Omental fat pad (tissue), 4 donors: ENCODE measurements around the gene CD276. TPM values are rescaled to one million over a fixed set of nuclear protein-coding genes. Genes with fewer than 3 reads are reported as not detected.

Source experiments
- ATAC-seq: fragments of 150-250 bp; one replicate; pipeline ENCODE4 v1.9.1; 2016; ENCODE audit warnings: mild to moderate bottlenecking, moderate library complexity; ENCODE audit not compliant: low FRiP score
- DNase-seq: peaks from one replicate; pipeline ENCODE4 v3.0.0-alpha.2; 2019; ENCODE audit warnings: low spot score
- total RNA-seq, 4 donors: library from RNA; depleted of rRNA; stranded (reverse); fragments of >200 nt; gene quantifications; one replicate each; pipeline ENCODE4 v1.1.0, GENCODE V29; 2016
- TF ChIP-seq, protein P1 (sequence below), 3 donors: fragments of 450-650 bp; IDR thresholded peaks; one replicate each; pipeline ENCODE4 v1.5.1; 2016 to 2017; ENCODE audit warnings: antibody characterized with exemption in 3 of 3, mild to moderate bottlenecking in 3 of 3, moderate library complexity in 2 of 3

CD276 gene
- total RNA-seq, 4 donors from 2014 or later = 23.2 to 103 (median 39.3) TPM

DNA sequence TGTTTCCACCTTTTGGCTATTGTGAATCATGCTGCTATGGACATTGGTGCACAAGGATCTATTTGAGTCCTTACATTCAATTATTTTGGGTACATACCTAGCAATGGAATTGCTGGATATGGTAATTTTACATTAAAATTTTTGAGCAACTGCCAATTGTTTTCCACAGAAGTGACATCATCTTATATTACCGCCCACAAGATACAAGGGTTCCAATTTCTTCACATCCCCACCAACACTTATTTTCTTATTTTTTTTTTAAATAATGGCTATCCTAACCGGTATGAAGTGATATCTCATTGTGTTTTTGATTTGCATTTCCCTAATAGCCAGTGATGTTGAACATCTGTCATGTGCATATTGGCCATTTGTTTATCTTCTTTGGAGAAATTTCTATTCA is 28.5 kb upstream of the CD276 start:
- no peak for DNase-seq
- ATAC-seq = no peak
- TF ChIP-seq, protein P1, sequence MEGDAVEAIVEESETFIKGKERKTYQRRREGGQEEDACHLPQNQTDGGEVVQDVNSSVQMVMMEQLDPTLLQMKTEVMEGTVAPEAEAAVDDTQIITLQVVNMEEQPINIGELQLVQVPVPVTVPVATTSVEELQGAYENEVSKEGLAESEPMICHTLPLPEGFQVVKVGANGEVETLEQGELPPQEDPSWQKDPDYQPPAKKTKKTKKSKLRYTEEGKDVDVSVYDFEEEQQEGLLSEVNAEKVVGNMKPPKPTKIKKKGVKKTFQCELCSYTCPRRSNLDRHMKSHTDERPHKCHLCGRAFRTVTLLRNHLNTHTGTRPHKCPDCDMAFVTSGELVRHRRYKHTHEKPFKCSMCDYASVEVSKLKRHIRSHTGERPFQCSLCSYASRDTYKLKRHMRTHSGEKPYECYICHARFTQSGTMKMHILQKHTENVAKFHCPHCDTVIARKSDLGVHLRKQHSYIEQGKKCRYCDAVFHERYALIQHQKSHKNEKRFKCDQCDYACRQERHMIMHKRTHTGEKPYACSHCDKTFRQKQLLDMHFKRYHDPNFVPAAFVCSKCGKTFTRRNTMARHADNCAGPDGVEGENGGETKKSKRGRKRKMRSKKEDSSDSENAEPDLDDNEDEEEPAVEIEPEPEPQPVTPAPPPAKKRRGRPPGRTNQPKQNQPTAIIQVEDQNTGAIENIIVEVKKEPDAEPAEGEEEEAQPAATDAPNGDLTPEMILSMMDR (IDR thresholded peaks at IDR 0.05) = no peak

DNA sequence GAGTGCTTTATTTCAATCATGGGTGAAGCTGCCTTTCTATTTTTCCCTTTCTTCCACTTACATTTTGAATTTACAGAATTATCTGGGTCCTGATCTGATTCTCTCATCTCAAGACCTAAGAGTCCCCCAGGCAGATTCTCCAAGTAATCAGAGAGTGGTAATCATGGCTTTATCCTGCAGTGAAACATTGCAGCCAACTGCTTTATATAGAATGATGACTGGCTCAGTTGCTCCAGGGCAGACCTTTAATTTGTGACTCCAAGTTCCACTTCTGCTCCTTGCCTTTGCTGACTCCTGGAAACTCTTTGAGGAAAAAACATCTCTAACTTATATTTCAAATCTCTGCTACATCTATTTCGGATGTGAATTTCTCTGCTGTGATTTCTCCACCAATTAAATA is 25.5 kb upstream of the CD276 start:
- TF ChIP-seq, protein P1 (IDR thresholded peaks at IDR 0.05) = no peak
- no peak for ATAC-seq
- no peak for DNase-seq

DNA sequence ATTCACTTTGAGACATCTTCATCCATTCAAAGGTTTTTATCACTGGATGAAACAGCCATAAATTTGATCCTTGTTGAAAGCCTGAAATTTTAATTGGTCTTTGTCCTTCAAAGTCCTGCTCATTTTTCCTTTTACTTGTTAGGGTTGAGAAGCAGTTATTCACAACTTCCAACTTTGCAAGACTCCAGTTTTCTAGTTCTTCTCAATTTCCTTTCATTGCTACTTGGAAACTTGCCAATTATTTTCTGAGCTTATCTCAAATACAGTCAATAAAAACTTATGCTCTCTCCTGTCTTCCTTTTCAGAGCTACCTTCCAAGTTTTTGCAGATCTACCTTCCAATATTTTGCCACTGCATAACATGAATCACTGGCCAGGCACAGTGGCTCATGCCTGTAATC is 23.7 kb upstream of the CD276 start:
- DNase-seq (no peak), ATAC-seq (no peak)
- TF ChIP-seq, protein P1 (IDR thresholded peaks at IDR 0.05) = no peak

DNA sequence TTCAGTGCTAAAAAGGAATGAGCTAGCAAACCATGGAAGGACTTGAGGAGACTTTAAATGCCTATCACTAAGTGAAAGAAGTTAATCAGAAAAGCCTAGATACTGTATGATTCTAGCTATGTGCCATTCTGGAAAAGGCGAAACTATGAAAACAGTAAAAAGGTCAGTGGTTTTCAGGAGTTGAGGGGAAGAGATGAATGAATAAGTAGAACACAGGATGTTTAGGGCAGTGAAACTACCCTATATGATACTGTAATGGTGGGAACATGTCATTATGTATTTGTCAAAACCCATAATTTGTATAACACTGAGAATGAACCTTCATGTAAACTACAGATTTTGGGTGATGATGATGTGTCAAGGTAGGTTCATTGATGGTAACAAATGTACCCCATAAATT is 9.6 kb upstream of the CD276 start:
- DNase-seq (no peak), ATAC-seq (no peak)
- TF ChIP-seq, protein P1 (IDR thresholded peaks at IDR 0.05) = no peak

DNA sequence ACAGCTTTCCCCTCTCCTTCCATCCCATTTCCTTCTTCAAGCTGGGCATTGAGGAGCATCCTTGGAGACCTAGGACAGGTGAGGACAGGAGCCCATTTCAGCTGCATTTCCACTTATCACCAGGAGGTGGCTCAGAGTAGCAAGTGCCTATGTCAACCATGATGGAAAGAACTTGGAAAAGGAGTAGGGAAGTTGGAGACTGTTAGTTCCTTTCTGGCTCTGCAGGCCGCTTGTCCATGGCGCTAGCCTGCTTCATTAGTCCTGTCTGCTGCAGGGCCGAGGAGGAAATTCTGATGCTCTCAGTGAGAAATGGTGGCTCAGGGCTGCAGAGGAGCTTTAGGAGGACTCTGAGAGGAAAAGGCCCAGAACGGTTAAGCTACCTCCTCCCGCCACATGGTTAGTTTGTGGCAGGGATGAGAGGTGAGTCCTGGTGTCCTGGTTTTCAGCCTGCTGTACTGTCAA is 7.0 kb upstream of the CD276 start:
- peak; percentile 75 for ATAC-seq
- peak; percentile 64 for DNase-seq
- TF ChIP-seq, protein P1 (IDR thresholded peaks at IDR 0.05) = peak in 1 of 3 donors; percentile 88

DNA sequence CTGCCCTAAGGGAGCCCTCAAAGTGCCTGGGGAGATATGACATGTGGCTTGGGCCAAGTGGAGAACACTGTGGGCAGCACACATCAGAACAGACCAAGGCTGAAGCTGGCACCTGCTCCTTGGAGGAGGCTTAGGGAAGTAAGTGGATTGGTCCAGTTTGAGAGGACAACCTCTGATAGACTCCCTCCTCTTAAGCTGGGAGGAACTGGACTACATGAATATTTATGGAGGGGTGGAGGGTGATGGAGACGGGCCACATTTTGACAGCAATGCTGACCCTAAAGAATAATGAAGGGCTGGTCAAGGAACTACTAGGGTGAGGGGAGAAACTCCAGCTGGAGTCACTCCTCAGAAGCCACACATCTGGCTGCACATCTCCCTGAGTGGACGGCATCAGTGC is 6.5 kb upstream of the CD276 start:
- ATAC-seq (no peak), DNase-seq (no peak)
- TF ChIP-seq, protein P1 (IDR thresholded peaks at IDR 0.05) = no peak

DNA sequence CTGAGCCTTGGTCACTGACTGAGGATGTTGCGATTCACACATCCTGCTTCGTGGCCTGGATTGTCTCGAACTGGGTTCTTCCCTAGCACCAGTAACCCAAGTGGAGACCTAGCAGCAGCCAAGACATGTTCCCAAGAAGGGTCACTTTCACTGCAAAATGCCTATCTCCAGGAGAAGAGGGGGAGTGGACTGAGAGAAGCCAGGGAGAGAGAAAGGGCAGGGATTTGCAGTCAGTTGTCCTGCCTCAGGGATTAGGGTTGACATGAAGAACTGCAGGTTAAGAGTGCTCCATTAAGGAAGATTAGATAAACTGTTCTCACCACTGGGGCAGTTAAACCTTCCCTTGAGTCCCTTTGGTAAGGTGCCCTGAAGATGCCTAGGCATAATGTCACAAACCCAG is 5.7 kb upstream of the CD276 start:
- no peak for ATAC-seq
- TF ChIP-seq, protein P1 (IDR thresholded peaks at IDR 0.05) = no peak
- no peak for DNase-seq
